Measurements from ENCODE around the gene OXSR1. TPM values are rescaled to one million over a fixed set of nuclear protein-coding genes. Genes with fewer than 3 reads are reported as not detected.

The OXSR1 gene
- total and polyA plus RNA-seq, 4 donors = 4.3 to 24.7 (median 12.2) TPM

DNA sequence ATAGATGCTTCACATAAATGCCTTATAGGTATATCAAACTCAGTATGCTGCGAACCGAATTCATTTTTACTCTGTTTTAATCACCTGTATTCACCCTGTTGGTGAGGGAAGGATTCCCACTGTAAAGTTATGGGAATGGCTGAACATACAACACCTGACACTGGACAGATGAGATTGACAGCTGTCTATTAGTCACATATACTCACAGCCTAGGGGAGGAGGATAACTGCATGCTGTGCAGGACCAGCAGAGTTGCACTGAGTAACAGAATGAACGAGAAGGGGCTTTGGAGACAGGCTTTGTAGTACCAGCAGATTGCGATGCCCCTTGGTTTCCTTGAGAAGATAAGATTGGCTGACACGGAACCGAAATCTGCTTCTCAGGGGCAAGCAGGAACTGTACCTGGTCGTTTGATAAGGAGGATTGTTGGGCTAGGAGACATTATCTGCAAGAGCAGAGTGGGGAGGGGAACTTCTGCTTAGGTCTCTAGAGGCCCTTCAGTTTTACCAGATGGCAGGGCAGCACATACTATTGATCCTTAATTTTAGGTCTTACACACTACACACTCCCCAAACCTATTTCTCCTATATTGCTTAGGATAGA, 56.8 kb downstream of the OXSR1 start:
- no peak overlapping the region for H3K4me3 ChIP-seq (ENCODE audit: low read depth in 1 of 3, low read length in 3 of 3)
- TF ChIP-seq GABPA (IDR thresholded peaks at IDR 0.05 in 1 of 2, conservative IDR thresholded peaks at IDR 0.05 in 1 of 2) (no peak), SP1 (IDR thresholded peaks at IDR 0.05) (no peak), HNF4A (conservative IDR thresholded peaks at IDR 0.05) (no peak), YY1 (IDR thresholded peaks at IDR 0.05) (no peak), NR2F2 (IDR thresholded peaks at IDR 0.05) (no peak), REST (IDR thresholded peaks at IDR 0.05) (no peak), MAX (IDR thresholded peaks at IDR 0.05) (no peak), FOXA2 (IDR thresholded peaks at IDR 0.05) (no peak), FOXA1 (IDR thresholded peaks at IDR 0.05) (no peak)
- TF ChIP-seq, protein P1, sequence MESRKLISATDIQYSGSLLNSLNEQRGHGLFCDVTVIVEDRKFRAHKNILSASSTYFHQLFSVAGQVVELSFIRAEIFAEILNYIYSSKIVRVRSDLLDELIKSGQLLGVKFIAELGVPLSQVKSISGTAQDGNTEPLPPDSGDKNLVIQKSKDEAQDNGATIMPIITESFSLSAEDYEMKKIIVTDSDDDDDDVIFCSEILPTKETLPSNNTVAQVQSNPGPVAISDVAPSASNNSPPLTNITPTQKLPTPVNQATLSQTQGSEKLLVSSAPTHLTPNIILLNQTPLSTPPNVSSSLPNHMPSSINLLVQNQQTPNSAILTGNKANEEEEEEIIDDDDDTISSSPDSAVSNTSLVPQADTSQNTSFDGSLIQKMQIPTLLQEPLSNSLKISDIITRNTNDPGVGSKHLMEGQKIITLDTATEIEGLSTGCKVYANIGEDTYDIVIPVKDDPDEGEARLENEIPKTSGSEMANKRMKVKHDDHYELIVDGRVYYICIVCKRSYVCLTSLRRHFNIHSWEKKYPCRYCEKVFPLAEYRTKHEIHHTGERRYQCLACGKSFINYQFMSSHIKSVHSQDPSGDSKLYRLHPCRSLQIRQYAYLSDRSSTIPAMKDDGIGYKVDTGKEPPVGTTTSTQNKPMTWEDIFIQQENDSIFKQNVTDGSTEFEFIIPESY (IDR thresholded peaks at IDR 0.05) = no peak
- H3K4me1 ChIP-seq (ENCODE audit: control insufficient read depth in 4 of 4, insufficient read depth in 4 of 4, low read length in 3 of 4) = no peaks in the 10 kb centered on the region
- WGBS = 80% methylated on average over 7 of the region's 7 CpGs
- DNase-seq (ENCODE audit: low spot score) = peak; percentile 41
- H3K9ac ChIP-seq (ENCODE audit: low read depth in 1 of 2, low read length in 2 of 2) = no peak overlapping the region
- no peak overlapping the region for H3K27ac ChIP-seq (ENCODE audit: low read depth in 1 of 2, low read length in 2 of 2)
- no peaks in the 10 kb centered on the region for H3K27me3 ChIP-seq (ENCODE audit: control insufficient read depth in 4 of 4, insufficient read depth in 4 of 4, low read length in 3 of 4)
- no peaks in the 10 kb centered on the region for H3K9me3 ChIP-seq (ENCODE audit: control insufficient read depth in 4 of 4, low read length in 3 of 4)
- H3K36me3 ChIP-seq (ENCODE audit: control insufficient read depth in 4 of 4, insufficient read depth in 3 of 4, low read depth in 1 of 4, low read length in 3 of 4) = peaks cover 0 to 28% (median 19%) of the 10 kb centered on the region in 4 donors

DNA sequence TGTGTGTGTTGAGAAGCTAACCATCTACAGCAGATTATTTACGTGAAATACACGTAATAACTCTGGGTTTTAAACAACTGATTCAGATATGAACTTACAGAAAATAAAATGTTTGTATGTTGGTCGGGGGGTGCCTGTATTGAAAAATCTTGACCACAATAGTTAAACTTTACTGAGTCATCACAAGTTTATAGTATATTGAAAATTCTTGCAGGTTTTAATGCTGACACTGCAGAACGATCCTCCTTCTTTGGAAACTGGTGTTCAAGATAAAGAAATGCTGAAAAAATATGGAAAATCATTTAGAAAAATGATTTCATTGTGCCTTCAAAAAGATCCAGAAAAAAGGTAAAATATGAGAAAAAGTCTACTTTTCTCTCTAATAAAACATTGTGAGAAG, 59.0 kb downstream of the OXSR1 start:
- Histone ChIP-seq H3K9me3 (ENCODE audit: control insufficient read depth in 4 of 4, low read length in 3 of 4) (no peaks in the 10 kb centered on the region), H3K36me3 (ENCODE audit: control insufficient read depth in 4 of 4, insufficient read depth in 3 of 4, low read depth in 1 of 4, low read length in 3 of 4) (peaks cover 0 to 34% (median 22%) of the 10 kb centered on the region in 4 donors), H3K27me3 (ENCODE audit: control insufficient read depth in 4 of 4, insufficient read depth in 4 of 4, low read length in 3 of 4) (no peaks in the 10 kb centered on the region), H3K4me3 (ENCODE audit: low read depth in 1 of 3, low read length in 3 of 3) (no peak overlapping the region), H3K4me1 (ENCODE audit: control insufficient read depth in 4 of 4, insufficient read depth in 4 of 4, low read length in 3 of 4) (no peaks in the 10 kb centered on the region), H3K27ac (ENCODE audit: low read depth in 1 of 2, low read length in 2 of 2) (no peak overlapping the region), H3K9ac (ENCODE audit: low read depth in 1 of 2, low read length in 2 of 2) (no peak overlapping the region)
- no peak for DNase-seq (ENCODE audit: low spot score)
- WGBS = 99% methylated on average over 4 of the region's 4 CpGs
- no peak for TF ChIP-seq JUND (IDR thresholded peaks at IDR 0.05)
- TF ChIP-seq, protein P2, sequence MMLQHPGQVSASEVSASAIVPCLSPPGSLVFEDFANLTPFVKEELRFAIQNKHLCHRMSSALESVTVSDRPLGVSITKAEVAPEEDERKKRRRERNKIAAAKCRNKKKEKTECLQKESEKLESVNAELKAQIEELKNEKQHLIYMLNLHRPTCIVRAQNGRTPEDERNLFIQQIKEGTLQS (IDR thresholded peaks at IDR 0.05) = no peak
- TF ChIP-seq, protein P3, sequence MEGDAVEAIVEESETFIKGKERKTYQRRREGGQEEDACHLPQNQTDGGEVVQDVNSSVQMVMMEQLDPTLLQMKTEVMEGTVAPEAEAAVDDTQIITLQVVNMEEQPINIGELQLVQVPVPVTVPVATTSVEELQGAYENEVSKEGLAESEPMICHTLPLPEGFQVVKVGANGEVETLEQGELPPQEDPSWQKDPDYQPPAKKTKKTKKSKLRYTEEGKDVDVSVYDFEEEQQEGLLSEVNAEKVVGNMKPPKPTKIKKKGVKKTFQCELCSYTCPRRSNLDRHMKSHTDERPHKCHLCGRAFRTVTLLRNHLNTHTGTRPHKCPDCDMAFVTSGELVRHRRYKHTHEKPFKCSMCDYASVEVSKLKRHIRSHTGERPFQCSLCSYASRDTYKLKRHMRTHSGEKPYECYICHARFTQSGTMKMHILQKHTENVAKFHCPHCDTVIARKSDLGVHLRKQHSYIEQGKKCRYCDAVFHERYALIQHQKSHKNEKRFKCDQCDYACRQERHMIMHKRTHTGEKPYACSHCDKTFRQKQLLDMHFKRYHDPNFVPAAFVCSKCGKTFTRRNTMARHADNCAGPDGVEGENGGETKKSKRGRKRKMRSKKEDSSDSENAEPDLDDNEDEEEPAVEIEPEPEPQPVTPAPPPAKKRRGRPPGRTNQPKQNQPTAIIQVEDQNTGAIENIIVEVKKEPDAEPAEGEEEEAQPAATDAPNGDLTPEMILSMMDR (IDR thresholded peaks at IDR 0.05; ENCODE audit: low read depth, low read length, missing input control) = no peak
- no peak for TF ChIP-seq REST (IDR thresholded peaks at IDR 0.05)
- no peak for TF ChIP-seq HNF4G (IDR thresholded peaks at IDR 0.05)

All from liver (tissue), 9 donors.